Tibial nerve (tissue), 4 donors: ENCODE results near the gene PSRC1. TPM values are rescaled to one million over a fixed set of nuclear protein-coding genes. Genes with fewer than 3 reads are reported as not detected.

Source experiments
- DNase-seq, 2 donors: peaks; one replicate each; pipeline ENCODE4 v3.0.0-alpha.2; 2019; ENCODE audit warnings: low spot score in 2 of 2
- H3K27ac ChIP-seq, 4 donors: fragments of 200-600 bp; sonication (generic) in 3 of 4; one replicate each; pipeline ENCODE4 v1.5.1; 2017 to 2019; ENCODE audit warnings: mild to moderate bottlenecking in 1 of 4
- H3K27me3 ChIP-seq, 2 donors: fragments of 200-600 bp; sonication (generic) in 1 of 2; one replicate each; pipeline versions ENCODE4 v1.5.1 to v1.6.0; 2017 to 2019
- H3K36me3 ChIP-seq, 3 donors: fragments of 200-600 bp; sonication (generic); one replicate each; pipeline ENCODE4 v1.5.1; 2018 to 2019
- H3K4me1 ChIP-seq, 4 donors: fragments of 200-600 bp; sonication (generic) in 3 of 4; one replicate each; pipeline ENCODE4 v1.5.1; 2017 to 2019
- H3K4me3 ChIP-seq, 4 donors: fragments of 200-600 bp; sonication (generic) in 3 of 4; one replicate each; pipeline ENCODE4 v1.5.1; 2017 to 2019; ENCODE audit warnings: mild to moderate bottlenecking in 1 of 4, moderate library complexity in 1 of 4
- H3K9me3 ChIP-seq, 4 donors: fragments of 200-600 bp; sonication (generic) in 3 of 4; one replicate each; pipeline ENCODE4 v1.5.1; 2017 to 2019
- CTCF ChIP-seq, 5 experiments: fragments of 200-600 bp in 3 of 5; fragments of 450-650 bp in 2 of 5; sonication (generic) in 3 of 5; IDR thresholded peaks; one replicate each; pipeline ENCODE4 v1.5.1; 2016 to 2019; ENCODE audit warnings: antibody characterized with exemption in 5 of 5, mild to moderate bottlenecking in 3 of 5, moderate library complexity in 2 of 5
- EP300 ChIP-seq, 2 donors: sonication (generic); formaldehyde crosslinking; IDR thresholded peaks; one replicate each; pipeline ENCODE4 v1.6.1; 2017; ENCODE audit warnings: antibody characterized with exemption in 2 of 2, mild to moderate bottlenecking in 1 of 2
- POLR2A ChIP-seq, 2 donors: fragments of 450-650 bp; IDR thresholded peaks; one replicate each; pipeline ENCODE4 v1.6.1; 2017; ENCODE audit warnings: antibody characterized with exemption in 2 of 2, mild to moderate bottlenecking in 2 of 2, moderate library complexity in 2 of 2
- WGBS, 2 donors: methylation state at CpG; one replicate each; pipeline ENCODE4 v1.1.5; 2018; 5-methylcytosine and 5-hydroxymethylcytosine counted together
- total RNA-seq, 4 donors: library from RNA; depleted of rRNA; stranded (reverse); fragments of >200 nt; gene quantifications; one replicate each; pipeline ENCODE4 v1.1.0, GENCODE V29; 2016

The PSRC1 gene
- total RNA-seq, 4 donors from 2014 or later: 33.0 to 62.0 (median 47.4) TPM

GRCh38 chr1:109296782-109297181 lies 13.8 kb upstream of the PSRC1 start:
- WGBS, 2 donors: 92 to 93% methylated on average over 15 to 16 of the region's 16 CpGs
- H3K4me1 ChIP-seq: peaks cover 0 to 35% (median 24%) of the 10 kb centered on the region in 4 donors
- H3K27ac ChIP-seq: peak overlapping the region in 2 of 4 donors; percentile 89 to 92
- DNase-seq: no peak
- H3K36me3 ChIP-seq: no peaks in the 10 kb centered on the region
- H3K27me3 ChIP-seq: no peaks in the 10 kb centered on the region
- no peak overlapping the region for H3K4me3 ChIP-seq
- no peaks in the 10 kb centered on the region for H3K9me3 ChIP-seq
- TF ChIP-seq CTCF (IDR thresholded peaks at IDR 0.05): no peak

- no peaks in the 10 kb centered on the region for H3K9me3 ChIP-seq
- H3K4me1 ChIP-seq: peaks cover 0 to 35% (median 24%) of the 10 kb centered on the region in 4 donors
- H3K27ac ChIP-seq: no peak overlapping the region
- no peaks in the 10 kb centered on the region for H3K36me3 ChIP-seq
- no peak overlapping the region for H3K4me3 ChIP-seq
- TF ChIP-seq POLR2A (IDR thresholded peaks at IDR 0.05) (no peak), CTCF (IDR thresholded peaks at IDR 0.05) (no peak), EP300 (IDR thresholded peaks at IDR 0.05) (no peak)
- no peak for DNase-seq
- no peaks in the 10 kb centered on the region for H3K27me3 ChIP-seq
- 81 to 88% methylated on average over 11 to 12 of the region's 12 CpGs for WGBS, 2 donors
Measured at GRCh38 chr1:109295712-109296415, 12.9 kb upstream of the PSRC1 start.

DNA sequence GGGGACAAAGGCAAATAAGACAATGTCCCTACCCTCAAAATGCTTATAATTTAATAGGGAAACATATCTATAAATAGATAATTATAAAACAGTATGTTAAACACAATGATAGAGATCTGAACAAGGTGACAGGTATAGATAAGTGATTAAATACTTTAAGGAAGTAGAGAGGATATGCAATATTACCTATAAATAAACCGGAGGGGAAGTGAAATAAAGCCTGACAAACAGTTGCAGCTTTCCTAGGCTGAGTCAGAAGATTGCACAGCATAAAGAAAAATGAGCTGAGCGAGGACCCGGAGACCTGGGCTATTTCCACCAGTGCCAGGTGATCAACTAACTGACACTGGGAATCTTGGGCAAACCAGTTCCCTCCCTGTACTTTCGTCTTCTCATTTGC lies 11.5 kb upstream of the PSRC1 start:
- Histone ChIP-seq H3K36me3 (no peaks in the 10 kb centered on the region), H3K27me3 (no peaks in the 10 kb centered on the region), H3K4me3 (no peak overlapping the region), H3K9me3 (no peaks in the 10 kb centered on the region), H3K4me1 (peaks cover 0 to 22% (median 14%) of the 10 kb centered on the region in 4 donors), H3K27ac (no peak overlapping the region)
- WGBS, 2 donors: 70 to 77% methylated on average over 4 of the region's 4 CpGs
- no peak for TF ChIP-seq CTCF (IDR thresholded peaks at IDR 0.05)
- DNase-seq: no peak

- H3K27ac ChIP-seq: no peak overlapping the region
- WGBS, 2 donors: 71 to 77% methylated on average over 2 of the region's 2 CpGs
- H3K36me3 ChIP-seq: no peaks in the 10 kb centered on the region
- H3K27me3 ChIP-seq: no peaks in the 10 kb centered on the region
- no peaks in the 10 kb centered on the region for H3K9me3 ChIP-seq
- no peak for DNase-seq
- no peak overlapping the region for H3K4me3 ChIP-seq
- H3K4me1 ChIP-seq: peaks cover 0 to 8% (median 3%) of the 10 kb centered on the region in 4 donors
- TF ChIP-seq EP300 (IDR thresholded peaks at IDR 0.05) (no peak), POLR2A (IDR thresholded peaks at IDR 0.05) (no peak), CTCF (IDR thresholded peaks at IDR 0.05) (no peak)
Measured at GRCh38 chr1:109293026-109293425, 10.1 kb upstream of the PSRC1 start.

GRCh38 chr1:109292364-109292763 lies 9.4 kb upstream of the PSRC1 start:
- Histone ChIP-seq H3K9me3 (no peaks in the 10 kb centered on the region), H3K4me1 (peaks cover 0 to under 1% (median 0%) of the 10 kb centered on the region in 4 donors), H3K27me3 (no peaks in the 10 kb centered on the region), H3K27ac (no peak overlapping the region), H3K36me3 (no peaks in the 10 kb centered on the region), H3K4me3 (no peak overlapping the region)
- DNase-seq: no peak
- WGBS, 2 donors: 59 to 77% methylated on average over 9 of the region's 9 CpGs
- TF ChIP-seq POLR2A (IDR thresholded peaks at IDR 0.05): no peak
- no peak for TF ChIP-seq CTCF (IDR thresholded peaks at IDR 0.05)
- TF ChIP-seq EP300 (IDR thresholded peaks at IDR 0.05): no peak
